SU-DHL-6 (cell line): ENCODE results near the gene OOSP1.

Experiments used
- H2AFZ ChIP-seq: fragments of 200-600 bp; sonication (generic); 2 replicates; pipeline ENCODE4 v1.6.1; 2014; ENCODE audit warnings: low read depth, mild to moderate bottlenecking, moderate library complexity, mixed read lengths, antibody characterized with exemption, low read length; ENCODE audit not compliant: severe bottlenecking
- H3F3A ChIP-seq: fragments of 200-600 bp; shearing (Covaris generic); 2 replicates; pipeline ENCODE4 v1.6.0; 2016; ENCODE audit warnings: antibody characterized with exemption, mild to moderate bottlenecking; ENCODE audit not compliant: insufficient read depth
- H3K27ac ChIP-seq: fragments of 200-600 bp; sonication (generic); 2 replicates; pipeline ENCODE4 v1.5.1; 2016; ENCODE audit warnings: low read depth, mild to moderate bottlenecking, low read length, moderate library complexity, mixed read lengths
- H3K27me3 ChIP-seq: fragments of 200-600 bp; sonication (generic), shearing (Covaris generic); 2 replicates; pipeline ENCODE4 v1.6.0; 2014; ENCODE audit warnings: mild to moderate bottlenecking, low read length
- H3K36me3 ChIP-seq: fragments of 200-600 bp; sonication (generic); 2 replicates; pipeline ENCODE4 v1.6.1; 2014; ENCODE audit warnings: mild to moderate bottlenecking, low read length, mixed read lengths
- H3K4me2 ChIP-seq: fragments of 300-600, 200-600 bp; shearing (Covaris generic), sonication (generic); 2 replicates; pipeline ENCODE4 v1.6.0; 2014; ENCODE audit warnings: low read length, low read depth, mild to moderate bottlenecking; ENCODE audit not compliant: poor library complexity, severe bottlenecking
- H3K4me3 ChIP-seq: fragments of 200-600 bp; sonication (generic); 2 replicates; pipeline ENCODE4 v1.5.1; 2014; ENCODE audit warnings: antibody characterized with exemption, low read length, mild to moderate bottlenecking, mixed read lengths; ENCODE audit not compliant: insufficient read depth, poor library complexity, severe bottlenecking
- H3K79me2 ChIP-seq: fragments of 200-600 bp; sonication (generic); 2 replicates; pipeline ENCODE4 v1.6.1; 2014; ENCODE audit warnings: mild to moderate bottlenecking, low read length, moderate library complexity; ENCODE audit not compliant: insufficient read depth
- H3K9ac ChIP-seq: fragments of 200-600 bp; sonication (generic); 2 replicates; pipeline ENCODE4 v1.7.0; 2014; ENCODE audit warnings: mild to moderate bottlenecking, low read length
- H3K9me2 ChIP-seq: fragments of 200-600 bp; sonication (generic); replicated peaks from 2 replicates; pipeline ENCODE4 v1.6.1; 2014; ENCODE audit warnings: low read length; ENCODE audit not compliant: insufficient read depth
- H3K9me3 ChIP-seq: fragments of 200-600 bp; sonication (generic); 2 replicates; pipeline ENCODE4 v1.6.1; 2014; ENCODE audit warnings: low read length, mixed read lengths; ENCODE audit not compliant: insufficient read depth
- H4K20me1 ChIP-seq: fragments of 200-600 bp; sonication (generic); 2 replicates; pipeline ENCODE4 v1.6.1; 2014; ENCODE audit warnings: low read depth, mild to moderate bottlenecking, antibody characterized with exemption, low read length, moderate library complexity, mixed read lengths
- CTCF ChIP-seq: fragments of 200-600 bp; sonication (generic); IDR thresholded peaks from one replicate; pipeline ENCODE4 v1.5.1; 2017; ENCODE audit warnings: antibody characterized with exemption, mild to moderate bottlenecking, low read length, moderate library complexity; ENCODE audit not compliant: insufficient read depth, poor library complexity, severe bottlenecking
- EZH2phosphoT487 ChIP-seq: fragments of 200-600 bp; sonication (generic), shearing (Covaris generic); conservative IDR thresholded peaks from 2 replicates; pipeline ENCODE4 v1.6.1; 2018; ENCODE audit warnings: mild to moderate bottlenecking, antibody characterized with exemption, low read length, moderate library complexity, mixed read lengths

The OOSP1 gene

GRCh38 chr11:59967677-59968394, 29.6 kb downstream of the OOSP1 start:
- Histone ChIP-seq H3K79me2 (no peaks in the 10 kb centered on the region), H3K36me3 (no peaks in the 10 kb centered on the region), H3F3A (no peaks in the 10 kb centered on the region), H2AFZ (no peak overlapping the region), H3K27me3 (no peaks in the 10 kb centered on the region), H3K4me3 (no peak overlapping the region), H4K20me1 (no peaks in the 10 kb centered on the region), H3K9me2 (no peaks in the 10 kb centered on the region), H3K9me3 (no peaks in the 10 kb centered on the region), H3K4me2 (no peak overlapping the region), H3K9ac (no peak overlapping the region), H3K27ac (no peak overlapping the region)
- TF ChIP-seq CTCF (no peak), EZH2phosphoT487 (no peak)

- no peak overlapping the region for H3K27ac ChIP-seq
- H3F3A ChIP-seq = no peaks in the 10 kb centered on the region
- H3K4me3 ChIP-seq = no peak overlapping the region
- H3K79me2 ChIP-seq = no peaks in the 10 kb centered on the region
- no peak overlapping the region for H3K9ac ChIP-seq
- no peak overlapping the region for H2AFZ ChIP-seq
- H3K9me3 ChIP-seq = no peaks in the 10 kb centered on the region
- no peaks in the 10 kb centered on the region for H3K9me2 ChIP-seq
- H3K27me3 ChIP-seq = no peaks in the 10 kb centered on the region
- no peaks in the 10 kb centered on the region for H3K36me3 ChIP-seq
- no peak for TF ChIP-seq EZH2phosphoT487
- TF ChIP-seq CTCF = no peak
- H4K20me1 ChIP-seq = no peaks in the 10 kb centered on the region
- H3K4me2 ChIP-seq = no peak overlapping the region
These were observed 30.2 kb downstream of the OOSP1 start for GRCh38 chr11:59968395-59968783.

- no peaks in the 10 kb centered on the region for H3K36me3 ChIP-seq
- no peaks in the 10 kb centered on the region for H3K27me3 ChIP-seq
- no peak overlapping the region for H3K27ac ChIP-seq
- H3K79me2 ChIP-seq = no peaks in the 10 kb centered on the region
- no peaks in the 10 kb centered on the region for H3F3A ChIP-seq
- no peaks in the 10 kb centered on the region for H3K9me3 ChIP-seq
- H2AFZ ChIP-seq = no peak overlapping the region
- H4K20me1 ChIP-seq = no peaks in the 10 kb centered on the region
- H3K4me2 ChIP-seq = no peak overlapping the region
- no peak for TF ChIP-seq EZH2phosphoT487
- TF ChIP-seq CTCF = no peak
- no peak overlapping the region for H3K4me3 ChIP-seq
- no peaks in the 10 kb centered on the region for H3K9me2 ChIP-seq
- no peak overlapping the region for H3K9ac ChIP-seq
These were observed 34.9 kb downstream of the OOSP1 start for GRCh38 chr11:59973097-59973496.
